GM23338 (cell line): ENCODE data around the gene RCSD1. TPM values are rescaled to one million over a fixed set of nuclear protein-coding genes. Genes with fewer than 3 reads are reported as not detected.

Experiments used
- ATAC-seq: fragments of 200-7000 bp; cut with Tn5 transposase; 3 replicates; pipeline ENCODE4 v1.9.1; 2020
- DNase-seq: peaks from one replicate; pipeline ENCODE4 v3.0.0-alpha.2; 2015; ENCODE audit warnings: low spot score
- H2AFZ ChIP-seq: fragments of 200-600 bp; sonication (generic); 2 replicates; pipeline ENCODE4 v1.8.0; 2016; ENCODE audit warnings: antibody characterized with exemption, mild to moderate bottlenecking, moderate library complexity
- H3F3A ChIP-seq: fragments of 200-600 bp; sonication (generic); replicated peaks from 2 replicates; pipeline ENCODE4 v1.8.0; 2017; ENCODE audit warnings: antibody characterized with exemption, mixed run types, low read depth
- H3K27ac ChIP-seq: fragments of 200-600 bp; sonication (generic); 2 replicates; pipeline ENCODE4 v1.6.1; 2016; ENCODE audit warnings: low read depth
- H3K27me3 ChIP-seq: fragments of 200-600 bp; sonication (generic); 2 replicates; pipeline ENCODE4 v1.8.0; 2016; ENCODE audit warnings: mild to moderate bottlenecking, mixed run types, moderate library complexity; ENCODE audit not compliant: insufficient read depth
- H3K36me3 ChIP-seq: fragments of 200-600 bp; sonication (generic); 2 replicates; pipeline ENCODE4 v1.8.0; 2016; ENCODE audit warnings: mild to moderate bottlenecking; ENCODE audit not compliant: insufficient read depth
- H3K4me1 ChIP-seq: fragments of 200-600 bp; sonication (generic); 2 replicates; pipeline ENCODE4 v1.8.0; 2016; ENCODE audit warnings: mild to moderate bottlenecking, moderate library complexity; ENCODE audit not compliant: insufficient read depth
- H3K4me2 ChIP-seq: fragments of 200-600 bp; sonication (generic); 2 replicates; pipeline ENCODE4 v1.7.1; 2017; ENCODE audit warnings: mixed run types
- H3K4me3 ChIP-seq: fragments of 200-600 bp; sonication (generic); 2 replicates; pipeline ENCODE4 v1.6.1; 2016; ENCODE audit warnings: mixed run types
- H3K79me2 ChIP-seq: fragments of 200-600 bp; sonication (generic); replicated peaks from 2 replicates; pipeline ENCODE4 v1.8.0; 2017; ENCODE audit warnings: mild to moderate bottlenecking; ENCODE audit not compliant: insufficient read depth
- H3K9me2 ChIP-seq: fragments of 200-600 bp; sonication (generic); 2 replicates; pipeline ENCODE4 v1.8.0; 2017; ENCODE audit not compliant: insufficient read depth
- H4K20me1 ChIP-seq: fragments of 200-600 bp; sonication (generic); replicated peaks from 2 replicates; pipeline ENCODE4 v1.8.0; 2017; ENCODE audit warnings: mild to moderate bottlenecking; ENCODE audit not compliant: insufficient read depth
- H3K27ac Mint-ChIP-seq: 2 replicates; pipeline ENCODE4 v1.8.0; 2020; ENCODE audit warnings: inconsistent platforms, mild to moderate bottlenecking, moderate library complexity, mixed read lengths
- H3K27me3 Mint-ChIP-seq: 3 replicates; pipeline ENCODE4 v1.8.0; 2022; ENCODE audit warnings: low read depth, mild to moderate bottlenecking, moderate library complexity, mixed read lengths, inconsistent platforms; ENCODE audit not compliant: insufficient read depth, poor library complexity
- H3K36me3 Mint-ChIP-seq: 3 replicates; pipeline ENCODE4 v1.8.0; 2021; ENCODE audit warnings: low read depth, mild to moderate bottlenecking, inconsistent platforms, moderate library complexity, mixed read lengths
- H3K4me1 Mint-ChIP-seq: 3 replicates; pipeline ENCODE4 v1.8.0; 2020; ENCODE audit warnings: mild to moderate bottlenecking, inconsistent platforms, mixed read lengths
- H3K4me3 Mint-ChIP-seq: 3 replicates; pipeline ENCODE4 v1.8.0; 2021; ENCODE audit warnings: moderate library complexity, mild to moderate bottlenecking, inconsistent platforms, mixed read lengths
- H3K9me3 Mint-ChIP-seq: 3 replicates; pipeline ENCODE4 v1.8.0; 2020; ENCODE audit warnings: moderate library complexity, mild to moderate bottlenecking, inconsistent platforms, mixed read lengths
- CREB1 ChIP-seq: fragments of 250-450 bp; sonication (Bioruptor Pico); IDR thresholded peaks from 2 replicates; pipeline ENCODE4 v1.5.0; 2020; ENCODE audit warnings: low read depth, mild to moderate bottlenecking, moderate library complexity
- CTCF ChIP-seq, 2 experiments: fragments of 200-600 bp in 1 of 2; sonication (generic) in 1 of 2; conservative IDR thresholded peaks; 2 replicates each; pipeline versions ENCODE4 v1.5.1 to v1.6.1; 2016 to 2017; ENCODE audit warnings: antibody characterized with exemption in 2 of 2, low read depth in 2 of 2, mild to moderate bottlenecking in 2 of 2, moderate library complexity in 1 of 2
- ETS1 ChIP-seq: IDR thresholded peaks from 2 replicates; pipeline ENCODE4 v1.6.1; 2016; ENCODE audit warnings: antibody characterized with exemption
- EZH2 ChIP-seq: fragments of 200-600 bp; sonication (generic); IDR thresholded peaks from one replicate; pipeline ENCODE4 v1.8.0; 2017; ENCODE audit warnings: antibody characterized with exemption, mild to moderate bottlenecking, low read depth; ENCODE audit not compliant: unreplicated experiment
- EZH2phosphoT487 ChIP-seq: fragments of 200-600 bp; sonication (generic); IDR thresholded peaks from one replicate; pipeline ENCODE4 v1.8.1; 2018; ENCODE audit warnings: antibody characterized with exemption; ENCODE audit not compliant: unreplicated experiment
- JUNB ChIP-seq: IDR thresholded peaks from one replicate; pipeline ENCODE4 v1.6.1; 2016; ENCODE audit warnings: antibody characterized with exemption; ENCODE audit not compliant: unreplicated experiment
- NANOG ChIP-seq: IDR thresholded peaks from 2 replicates; pipeline ENCODE4 v1.6.1; 2016; ENCODE audit warnings: antibody characterized with exemption, borderline replicate concordance
- POLR2AphosphoS5 ChIP-seq: IDR thresholded peaks from 2 replicates; pipeline ENCODE4 v1.6.1; 2016; ENCODE audit warnings: antibody characterized with exemption, low read depth
- REST ChIP-seq: IDR thresholded peaks from one replicate; pipeline ENCODE4 v1.6.1; 2018; ENCODE audit warnings: antibody characterized with exemption; ENCODE audit not compliant: unreplicated experiment
- STAT1 ChIP-seq: IDR thresholded peaks from one replicate; pipeline ENCODE4 v1.6.1; 2016; ENCODE audit warnings: antibody characterized with exemption; ENCODE audit not compliant: unreplicated experiment
- ZNF114 ChIP-seq: fragments of 250-450 bp; sonication (Bioruptor Pico); IDR thresholded peaks from 2 replicates; pipeline ENCODE4 v1.5.0; 2020; ENCODE audit warnings: mild to moderate bottlenecking, moderate library complexity
- ZNF331 ChIP-seq: fragments of 250-450 bp; sonication (Bioruptor Pico); IDR thresholded peaks from 2 replicates; pipeline ENCODE4 v1.5.0; 2020; ENCODE audit warnings: low read depth, mild to moderate bottlenecking, moderate library complexity
- polyA plus RNA-seq: library from polyadenylated mRNA; unstranded; fragments of >200 nt; fragmentation: Nextera tagmentation; extraction: Ambion mirVana; gene quantifications from 2 replicates; pipeline ENCODE4 v1.2.1, GENCODE V29; 2016
- total RNA-seq: library from RNA; depleted of rRNA; stranded (reverse); fragments of >200 nt; shearing (Covaris generic); gene quantifications from 2 replicates; pipeline ENCODE4 v1.2.3, GENCODE V29; 2014
- TF ChIP-seq, protein P1 (sequence below): fragments of 250-450 bp; sonication (Bioruptor Pico); IDR thresholded peaks from 2 replicates; pipeline ENCODE4 v1.5.0; 2020; ENCODE audit warnings: mild to moderate bottlenecking, moderate library complexity

The RCSD1 gene
- total and polyA plus RNA-seq, 2 experiments from 2014 or later, result 0.18 to 0.73 TPM

GRCh38 chr1:167612587-167613385, 17.2 kb upstream of the RCSD1 start:
- no peak overlapping the region for H3K4me3 Mint-ChIP-seq
- Histone ChIP-seq H3K4me1 (peaks cover 11% of the 10 kb centered on the region), H4K20me1 (no peaks in the 10 kb centered on the region; the same call in 1 of the 2 replicates), H3K9me2 (peaks cover 8% of the 10 kb centered on the region; the same call in 1 of the 2 replicates), H2AFZ (no peak overlapping the region), H3K79me2 (no peaks in the 10 kb centered on the region), H3K4me2 (no peak overlapping the region), H3K36me3 (peaks cover 4% of the 10 kb centered on the region; the same call in 1 of the 2 replicates), H3K4me3 (no peak overlapping the region), H3K27ac (no peak overlapping the region), H3K27me3 (no peaks in the 10 kb centered on the region), H3F3A (no peaks in the 10 kb centered on the region)
- no peak for DNase-seq
- peaks cover 29% of the 10 kb centered on the region for H3K9me3 Mint-ChIP-seq
- no peak for TF ChIP-seq NANOG
- no peak for TF ChIP-seq CTCF (conservative IDR thresholded peaks at IDR 0.05; ENCODE audit: low read depth in 2 of 2)
- TF ChIP-seq ZNF114 (CRISPR knock-in tag), result no peak
- TF ChIP-seq, protein P1, sequence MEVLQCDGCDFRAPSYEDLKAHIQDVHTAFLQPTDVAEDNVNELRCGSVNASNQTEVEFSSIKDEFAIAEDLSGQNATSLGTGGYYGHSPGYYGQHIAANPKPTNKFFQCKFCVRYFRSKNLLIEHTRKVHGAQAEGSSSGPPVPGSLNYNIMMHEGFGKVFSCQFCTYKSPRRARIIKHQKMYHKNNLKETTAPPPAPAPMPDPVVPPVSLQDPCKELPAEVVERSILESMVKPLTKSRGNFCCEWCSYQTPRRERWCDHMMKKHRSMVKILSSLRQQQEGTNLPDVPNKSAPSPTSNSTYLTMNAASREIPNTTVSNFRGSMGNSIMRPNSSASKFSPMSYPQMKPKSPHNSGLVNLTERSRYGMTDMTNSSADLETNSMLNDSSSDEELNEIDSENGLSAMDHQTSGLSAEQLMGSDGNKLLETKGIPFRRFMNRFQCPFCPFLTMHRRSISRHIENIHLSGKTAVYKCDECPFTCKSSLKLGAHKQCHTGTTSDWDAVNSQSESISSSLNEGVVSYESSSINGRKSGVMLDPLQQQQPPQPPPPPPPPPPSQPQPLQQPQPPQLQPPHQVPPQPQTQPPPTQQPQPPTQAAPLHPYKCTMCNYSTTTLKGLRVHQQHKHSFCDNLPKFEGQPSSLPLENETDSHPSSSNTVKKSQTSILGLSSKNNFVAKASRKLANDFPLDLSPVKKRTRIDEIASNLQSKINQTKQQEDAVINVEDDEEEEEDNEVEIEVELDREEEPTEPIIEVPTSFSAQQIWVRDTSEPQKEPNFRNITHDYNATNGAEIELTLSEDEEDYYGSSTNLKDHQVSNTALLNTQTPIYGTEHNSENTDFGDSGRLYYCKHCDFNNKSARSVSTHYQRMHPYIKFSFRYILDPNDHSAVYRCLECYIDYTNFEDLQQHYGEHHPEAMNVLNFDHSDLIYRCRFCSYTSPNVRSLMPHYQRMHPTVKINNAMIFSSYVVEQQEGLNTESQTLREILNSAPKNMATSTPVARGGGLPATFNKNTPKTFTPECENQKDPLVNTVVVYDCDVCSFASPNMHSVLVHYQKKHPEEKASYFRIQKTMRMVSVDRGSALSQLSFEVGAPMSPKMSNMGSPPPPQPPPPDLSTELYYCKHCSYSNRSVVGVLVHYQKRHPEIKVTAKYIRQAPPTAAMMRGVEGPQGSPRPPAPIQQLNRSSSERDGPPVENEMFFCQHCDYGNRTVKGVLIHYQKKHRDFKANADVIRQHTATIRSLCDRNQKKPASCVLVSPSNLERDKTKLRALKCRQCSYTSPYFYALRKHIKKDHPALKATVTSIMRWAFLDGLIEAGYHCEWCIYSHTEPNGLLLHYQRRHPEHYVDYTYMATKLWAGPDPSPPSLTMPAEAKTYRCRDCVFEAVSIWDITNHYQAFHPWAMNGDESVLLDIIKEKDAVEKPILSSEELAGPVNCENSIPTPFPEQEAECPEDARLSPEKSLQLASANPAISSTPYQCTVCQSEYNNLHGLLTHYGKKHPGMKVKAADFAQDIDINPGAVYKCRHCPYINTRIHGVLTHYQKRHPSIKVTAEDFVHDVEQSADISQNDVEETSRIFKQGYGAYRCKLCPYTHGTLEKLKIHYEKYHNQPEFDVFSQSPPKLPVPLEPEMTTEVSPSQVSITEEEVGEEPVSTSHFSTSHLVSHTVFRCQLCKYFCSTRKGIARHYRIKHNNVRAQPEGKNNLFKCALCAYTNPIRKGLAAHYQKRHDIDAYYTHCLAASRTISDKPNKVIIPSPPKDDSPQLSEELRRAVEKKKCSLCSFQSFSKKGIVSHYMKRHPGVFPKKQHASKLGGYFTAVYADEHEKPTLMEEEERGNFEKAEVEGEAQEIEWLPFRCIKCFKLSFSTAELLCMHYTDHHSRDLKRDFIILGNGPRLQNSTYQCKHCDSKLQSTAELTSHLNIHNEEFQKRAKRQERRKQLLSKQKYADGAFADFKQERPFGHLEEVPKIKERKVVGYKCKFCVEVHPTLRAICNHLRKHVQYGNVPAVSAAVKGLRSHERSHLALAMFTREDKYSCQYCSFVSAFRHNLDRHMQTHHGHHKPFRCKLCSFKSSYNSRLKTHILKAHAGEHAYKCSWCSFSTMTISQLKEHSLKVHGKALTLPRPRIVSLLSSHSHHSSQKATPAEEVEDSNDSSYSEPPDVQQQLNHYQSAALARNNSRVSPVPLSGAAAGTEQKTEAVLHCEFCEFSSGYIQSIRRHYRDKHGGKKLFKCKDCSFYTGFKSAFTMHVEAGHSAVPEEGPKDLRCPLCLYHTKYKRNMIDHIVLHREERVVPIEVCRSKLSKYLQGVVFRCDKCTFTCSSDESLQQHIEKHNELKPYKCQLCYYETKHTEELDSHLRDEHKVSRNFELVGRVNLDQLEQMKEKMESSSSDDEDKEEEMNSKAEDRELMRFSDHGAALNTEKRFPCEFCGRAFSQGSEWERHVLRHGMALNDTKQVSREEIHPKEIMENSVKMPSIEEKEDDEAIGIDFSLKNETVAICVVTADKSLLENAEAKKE (CRISPR knock-in tag), result no peak
- TF ChIP-seq CREB1 (CRISPR knock-in tag), result no peak
- no peak for TF ChIP-seq EZH2
- TF ChIP-seq STAT1, result no peak
- TF ChIP-seq POLR2AphosphoS5, result no peak
- no peak for TF ChIP-seq EZH2phosphoT487
- no peak for TF ChIP-seq ETS1
- no peak for TF ChIP-seq REST
- TF ChIP-seq ZNF331, result no peak
- TF ChIP-seq JUNB, result no peak
- peaks cover 2% of the 10 kb centered on the region for H3K27me3 Mint-ChIP-seq
- H3K36me3 Mint-ChIP-seq, result peaks cover 9% of the 10 kb centered on the region; the same call in 2 of the 3 replicates
- H3K4me1 Mint-ChIP-seq, result peaks cover 11% of the 10 kb centered on the region
- H3K27ac Mint-ChIP-seq, result no peak overlapping the region
- ATAC-seq, result no peak
